Hepatocyte (in vitro differentiated cells): ENCODE measurements around the gene TUBA3C. TPM values are rescaled to one million over a fixed set of nuclear protein-coding genes. Genes with fewer than 3 reads are reported as not detected.
"Not testable (repeated sequence)": the region's sequence is repeated elsewhere in the genome, so short reads cannot be mapped to it uniquely, and the experiment has no call there.

Source experiments
- DNase-seq: peaks from one replicate; pipeline ENCODE4 v3.0.0-alpha.2; 2016; ENCODE audit warnings: low spot score
- H2AFZ ChIP-seq: fragments of 200-600 bp; sonication (generic); 2 replicates; pipeline ENCODE4 v1.6.0; 2016; ENCODE audit warnings: antibody characterized with exemption, mild to moderate bottlenecking
- H3K27ac ChIP-seq: fragments of 200-600 bp; sonication (generic); 2 replicates; pipeline ENCODE4 v1.5.1; 2016; ENCODE audit warnings: mild to moderate bottlenecking
- H3K27me3 ChIP-seq: fragments of 200-600 bp; sonication (generic); 2 replicates; pipeline ENCODE4 v1.6.1; 2016
- H3K36me3 ChIP-seq: fragments of 200-600 bp; sonication (generic); replicated peaks from 2 replicates; pipeline ENCODE4 v1.5.1; 2016; ENCODE audit warnings: low read depth; ENCODE audit not compliant: insufficient read depth
- H3K4me1 ChIP-seq: fragments of 200-600 bp; sonication (generic); 2 replicates; pipeline ENCODE4 v1.5.1; 2016; ENCODE audit warnings: mild to moderate bottlenecking, moderate library complexity; ENCODE audit not compliant: insufficient read depth
- H3K4me2 ChIP-seq: fragments of 200-600 bp; sonication (generic); 2 replicates; pipeline ENCODE4 v1.6.0; 2016
- H3K4me3 ChIP-seq: fragments of 200-600 bp; sonication (generic); 2 replicates; pipeline ENCODE4 v1.5.1; 2016; ENCODE audit warnings: mild to moderate bottlenecking
- H3K79me2 ChIP-seq: fragments of 200-600 bp; sonication (generic); 2 replicates; pipeline ENCODE4 v1.6.0; 2017; ENCODE audit warnings: mild to moderate bottlenecking
- H3K9me2 ChIP-seq: fragments of 200-600 bp; sonication (generic); replicated peaks from 2 replicates; pipeline ENCODE4 v1.6.0; 2017; ENCODE audit warnings: mild to moderate bottlenecking; ENCODE audit not compliant: insufficient read depth
- H3K9me3 ChIP-seq: fragments of 200-600 bp; sonication (generic); 2 replicates; pipeline ENCODE4 v1.5.1; 2016; ENCODE audit warnings: low read depth, mild to moderate bottlenecking
- H4K20me1 ChIP-seq: fragments of 200-600 bp; sonication (generic); 2 replicates; pipeline ENCODE4 v1.6.0; 2016; ENCODE audit warnings: mild to moderate bottlenecking; ENCODE audit not compliant: insufficient read depth, poor library complexity, severe bottlenecking
- EZH2 ChIP-seq: fragments of 200-600 bp; sonication (generic); IDR thresholded peaks from 2 replicates; pipeline ENCODE4 v1.6.1; 2016; ENCODE audit warnings: antibody characterized with exemption, mild to moderate bottlenecking, borderline replicate concordance
- EZH2phosphoT487 ChIP-seq: fragments of 200-600 bp; sonication (generic); IDR thresholded peaks from one replicate; pipeline ENCODE4 v1.6.1; 2018; ENCODE audit warnings: antibody characterized with exemption, mild to moderate bottlenecking, low read depth, moderate library complexity; ENCODE audit not compliant: unreplicated experiment, severe bottlenecking
- WGBS: methylation state at CpG from one replicate; pipeline ENCODE4 v1.1.6; 2016; ENCODE audit warnings: low lambda C conversion rate; ENCODE audit errors: missing lambda C conversion rate; 5-methylcytosine and 5-hydroxymethylcytosine counted together
- polyA plus RNA-seq: library from polyadenylated mRNA; unstranded; fragments of >200 nt; fragmentation: Nextera tagmentation; extraction: Ambion mirVana; gene quantifications from 2 replicates; pipeline ENCODE4 v1.2.1, GENCODE V29; 2016
- total RNA-seq: library from RNA; depleted of rRNA; stranded (reverse); fragments of >200 nt; gene quantifications from 2 replicates; pipeline ENCODE4 v1.2.3, GENCODE V29; 2014
- TF ChIP-seq, protein P1 (sequence below): fragments of 200-600 bp; sonication (generic); IDR thresholded peaks from 2 replicates; pipeline ENCODE4 v1.5.1; 2016; ENCODE audit warnings: antibody characterized with exemption, mild to moderate bottlenecking; ENCODE audit not compliant: poor library complexity

Gene TUBA3C
- total and polyA plus RNA-seq, 2 experiments from 2014 or later: not detected

DNA sequence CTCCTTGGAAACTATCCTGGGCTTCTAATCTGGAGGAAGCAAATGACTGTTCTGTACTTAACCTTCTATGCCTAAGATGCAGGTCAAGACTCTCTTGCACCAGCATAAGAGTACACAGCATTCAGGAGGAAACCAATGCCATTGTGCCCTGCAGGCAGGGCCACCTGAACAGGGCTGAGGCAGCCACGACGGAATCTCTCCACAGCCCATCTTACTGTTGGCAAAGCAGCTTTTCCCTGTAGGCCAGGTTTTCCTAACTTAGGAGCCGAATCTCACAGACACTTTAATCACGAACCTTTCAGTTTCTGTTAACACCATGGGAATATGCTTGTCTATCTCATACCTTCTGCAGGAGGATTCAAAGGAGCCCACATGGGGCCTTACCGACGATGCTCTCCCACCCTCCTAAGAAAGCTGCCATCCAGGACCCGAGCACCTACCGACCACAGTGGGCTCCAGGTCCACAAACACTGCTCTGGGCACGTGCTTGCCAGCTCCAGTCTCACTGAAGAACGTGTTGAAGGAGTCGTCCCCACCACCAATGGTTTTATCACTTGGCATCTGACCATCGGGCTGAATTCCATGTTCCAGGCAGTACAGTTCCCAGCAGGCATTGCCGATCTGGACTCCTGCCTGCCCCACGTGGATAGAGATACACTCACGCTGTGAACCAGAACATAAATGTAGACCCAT, 2.6 kb downstream of the TUBA3C start:
- H3K9me3 ChIP-seq: no peaks in the 10 kb centered on the region
- WGBS: 63% methylated on average over 15 of the region's 15 CpGs
- no peaks in the 10 kb centered on the region for H3K79me2 ChIP-seq
- TF ChIP-seq, protein P1, sequence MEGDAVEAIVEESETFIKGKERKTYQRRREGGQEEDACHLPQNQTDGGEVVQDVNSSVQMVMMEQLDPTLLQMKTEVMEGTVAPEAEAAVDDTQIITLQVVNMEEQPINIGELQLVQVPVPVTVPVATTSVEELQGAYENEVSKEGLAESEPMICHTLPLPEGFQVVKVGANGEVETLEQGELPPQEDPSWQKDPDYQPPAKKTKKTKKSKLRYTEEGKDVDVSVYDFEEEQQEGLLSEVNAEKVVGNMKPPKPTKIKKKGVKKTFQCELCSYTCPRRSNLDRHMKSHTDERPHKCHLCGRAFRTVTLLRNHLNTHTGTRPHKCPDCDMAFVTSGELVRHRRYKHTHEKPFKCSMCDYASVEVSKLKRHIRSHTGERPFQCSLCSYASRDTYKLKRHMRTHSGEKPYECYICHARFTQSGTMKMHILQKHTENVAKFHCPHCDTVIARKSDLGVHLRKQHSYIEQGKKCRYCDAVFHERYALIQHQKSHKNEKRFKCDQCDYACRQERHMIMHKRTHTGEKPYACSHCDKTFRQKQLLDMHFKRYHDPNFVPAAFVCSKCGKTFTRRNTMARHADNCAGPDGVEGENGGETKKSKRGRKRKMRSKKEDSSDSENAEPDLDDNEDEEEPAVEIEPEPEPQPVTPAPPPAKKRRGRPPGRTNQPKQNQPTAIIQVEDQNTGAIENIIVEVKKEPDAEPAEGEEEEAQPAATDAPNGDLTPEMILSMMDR: no peak
- TF ChIP-seq EZH2phosphoT487 (no peak), EZH2 (no peak)
- H3K27ac ChIP-seq: no peak overlapping the region
- no peak overlapping the region for H3K4me2 ChIP-seq
- H2AFZ ChIP-seq: no peak overlapping the region
- DNase-seq: no peak
- H4K20me1 ChIP-seq: no peaks in the 10 kb centered on the region
- no peak overlapping the region for H3K4me3 ChIP-seq
- H3K27me3 ChIP-seq: no peaks in the 10 kb centered on the region
- H3K9me2 ChIP-seq: no peaks in the 10 kb centered on the region
- H3K36me3 ChIP-seq: no peaks in the 10 kb centered on the region
- no peaks in the 10 kb centered on the region for H3K4me1 ChIP-seq

- not testable (repeated sequence) for H3K27ac ChIP-seq, H3K4me1 ChIP-seq
- WGBS: 79% methylated on average over 36 of the region's 36 CpGs
Measured at GRCh38 chr13:19176981-19177776, 4.4 kb downstream of the TUBA3C start.

GRCh38 chr13:19173752-19174151, 7.9 kb downstream of the TUBA3C start:
- no peak for DNase-seq
- 70% methylated on average over 16 of the region's 16 CpGs for WGBS
- Histone ChIP-seq H4K20me1 (no peaks in the 10 kb centered on the region), H3K4me3 (no peak overlapping the region), H3K79me2 (no peaks in the 10 kb centered on the region), H3K27me3 (no peaks in the 10 kb centered on the region), H3K4me1 (no peaks in the 10 kb centered on the region), H3K27ac (no peak overlapping the region), H2AFZ (no peak overlapping the region), H3K4me2 (no peak overlapping the region), H3K36me3 (no peaks in the 10 kb centered on the region), H3K9me2 (no peaks in the 10 kb centered on the region), H3K9me3 (no peaks in the 10 kb centered on the region)
- TF ChIP-seq EZH2: no peak
- TF ChIP-seq EZH2phosphoT487: no peak
- TF ChIP-seq, protein P1: no peak

More at GRCh38 chr13:19176981-19177776, 4.4 kb downstream of the TUBA3C start:
- not testable (repeated sequence) for H3K4me2 ChIP-seq, H2AFZ ChIP-seq, H4K20me1 ChIP-seq, H3K79me2 ChIP-seq, H3K9me2 ChIP-seq, H3K9me3 ChIP-seq, H3K27me3 ChIP-seq, DNase-seq, H3K4me3 ChIP-seq, H3K36me3 ChIP-seq

- no peaks in the 10 kb centered on the region for H3K9me3 ChIP-seq
- DNase-seq: no peak
Measured at GRCh38 chr13:19172647-19173030, 9.0 kb downstream of the TUBA3C start.

More at GRCh38 chr13:19172647-19173030, 9.0 kb downstream of the TUBA3C start:
- Histone ChIP-seq H3K4me1 (no peaks in the 10 kb centered on the region), H2AFZ (no peak overlapping the region), H3K79me2 (no peaks in the 10 kb centered on the region), H4K20me1 (no peaks in the 10 kb centered on the region), H3K4me3 (no peak overlapping the region), H3K4me2 (no peak overlapping the region), H3K36me3 (no peaks in the 10 kb centered on the region), H3K9me2 (no peaks in the 10 kb centered on the region), H3K27ac (no peak overlapping the region), H3K27me3 (no peaks in the 10 kb centered on the region)
- WGBS: 53% methylated on average over 6 of the region's 6 CpGs
- TF ChIP-seq, protein P1: no peak
- TF ChIP-seq EZH2phosphoT487: no peak
- no peak for TF ChIP-seq EZH2
